Neural cell (in vitro differentiated cells): ENCODE data around the gene PAN3. TPM values are rescaled to one million over a fixed set of nuclear protein-coding genes. Genes with fewer than 3 reads are reported as not detected.

Source experiments
- H2AFZ ChIP-seq: fragments of 200-600, 300-800 bp; sonication (generic), shearing (Covaris generic); 2 replicates; pipeline ENCODE4 v1.6.0; 2014; ENCODE audit warnings: low read depth, mild to moderate bottlenecking, antibody characterized with exemption, low read length, moderate library complexity
- H3F3A ChIP-seq: fragments of 200-600 bp; shearing (Covaris generic); 2 replicates; pipeline ENCODE4 v1.6.1; 2016; ENCODE audit warnings: mild to moderate bottlenecking, moderate library complexity, mixed read lengths, antibody characterized with exemption, low read length; ENCODE audit not compliant: insufficient read depth, poor library complexity, severe bottlenecking
- H3K27ac ChIP-seq: fragments of 200-600, 300-800 bp; sonication (generic), shearing (Covaris generic); 2 replicates; pipeline ENCODE4 v1.5.1; 2014; ENCODE audit warnings: mild to moderate bottlenecking, low read length, moderate library complexity
- H3K27me3 ChIP-seq: fragments of 300-800, 200-600 bp; sonication (generic), shearing (Covaris generic); 2 replicates; pipeline ENCODE4 v1.6.0; 2014; ENCODE audit warnings: mild to moderate bottlenecking, low read depth, low read length, moderate library complexity; ENCODE audit not compliant: insufficient read depth
- H3K36me3 ChIP-seq: fragments of 300-800, 200-600 bp; sonication (generic), shearing (Covaris generic); 2 replicates; pipeline ENCODE4 v1.5.1; 2014; ENCODE audit warnings: mild to moderate bottlenecking, antibody characterized with exemption, low read length, moderate library complexity; ENCODE audit not compliant: insufficient read depth
- H3K4me2 ChIP-seq: fragments of 300-800, 200-600 bp; sonication (generic), shearing (Covaris generic); 2 replicates; pipeline ENCODE4 v1.6.0; 2014; ENCODE audit warnings: mild to moderate bottlenecking, low read length
- H3K4me3 ChIP-seq: fragments of 300-800, 200-600 bp; sonication (generic), shearing (Covaris generic); 2 replicates; pipeline ENCODE4 v1.5.1; 2014; ENCODE audit warnings: mild to moderate bottlenecking, low read length, moderate library complexity
- H3K79me2 ChIP-seq: fragments of 200-600 bp; shearing (Covaris generic); replicated peaks from 2 replicates; pipeline ENCODE4 v1.6.0; 2014; ENCODE audit warnings: mild to moderate bottlenecking, low read length, moderate library complexity; ENCODE audit not compliant: insufficient read depth
- H3K9ac ChIP-seq: fragments of 300-800, 200-600 bp; sonication (generic), shearing (Covaris generic); 2 replicates; pipeline ENCODE4 v1.6.1; 2016; ENCODE audit warnings: mild to moderate bottlenecking, low read length, mixed read lengths
- H3K9me2 ChIP-seq: fragments of 200-600 bp; shearing (Covaris generic); 2 replicates; pipeline ENCODE4 v1.6.1; 2016; ENCODE audit warnings: mild to moderate bottlenecking, low read length, mixed read lengths; ENCODE audit not compliant: insufficient read depth
- H3K9me3 ChIP-seq: fragments of 200-600, 300-800 bp; sonication (generic), shearing (Covaris generic); 2 replicates; pipeline ENCODE4 v1.6.1; 2016; ENCODE audit warnings: mild to moderate bottlenecking, mixed run types, low read length, moderate library complexity, mixed read lengths
- H4K20me1 ChIP-seq: fragments of 200-600 bp; shearing (Covaris generic); 2 replicates; pipeline ENCODE4 v1.6.1; 2016; ENCODE audit warnings: mild to moderate bottlenecking, mixed run types; ENCODE audit not compliant: insufficient read depth
- CTCF ChIP-seq: fragments of 450-650 bp; IDR thresholded peaks from 2 replicates; pipeline ENCODE4 v1.5.1; 2014; ENCODE audit warnings: antibody characterized with exemption, mild to moderate bottlenecking, moderate library complexity; ENCODE audit not compliant: poor library complexity, severe bottlenecking
- EP300 ChIP-seq: fragments of 450-650 bp; conservative IDR thresholded peaks from 2 replicates; pipeline ENCODE4 v1.6.1; 2014; ENCODE audit warnings: antibody characterized with exemption, mild to moderate bottlenecking, moderate library complexity; ENCODE audit not compliant: poor library complexity, severe bottlenecking
- EZH2 ChIP-seq: fragments of 200-600, 300-800 bp; shearing (Covaris generic), sonication (generic); IDR thresholded peaks from 2 replicates; pipeline ENCODE4 v1.6.1; 2014; ENCODE audit warnings: antibody characterized with exemption, low read length, borderline replicate concordance, mild to moderate bottlenecking; ENCODE audit not compliant: insufficient read depth, poor library complexity, severe bottlenecking
- MXI1 ChIP-seq: fragments of 450-650 bp; conservative IDR thresholded peaks from 2 replicates; pipeline ENCODE4 v1.6.1; 2014; ENCODE audit warnings: antibody characterized with exemption, mild to moderate bottlenecking; ENCODE audit not compliant: poor library complexity, severe bottlenecking
- POLR2AphosphoS5 ChIP-seq: IDR thresholded peaks from 2 replicates; pipeline ENCODE4 v1.6.1; 2012
- RAD21 ChIP-seq: fragments of 450-650 bp; conservative IDR thresholded peaks from 2 replicates; pipeline ENCODE4 v1.6.1; 2014; ENCODE audit warnings: antibody characterized with exemption, mild to moderate bottlenecking, moderate library complexity
- REST ChIP-seq: IDR thresholded peaks from 2 replicates; pipeline ENCODE4 v1.6.1; 2012; ENCODE audit warnings: borderline replicate concordance
- SMC3 ChIP-seq: fragments of 450-650 bp; conservative IDR thresholded peaks from 2 replicates; pipeline ENCODE4 v1.6.1; 2014; ENCODE audit warnings: antibody characterized with exemption, mild to moderate bottlenecking, moderate library complexity; ENCODE audit not compliant: poor library complexity
- TAF1 ChIP-seq: IDR thresholded peaks from 2 replicates; pipeline ENCODE4 v1.6.1; 2012; ENCODE audit warnings: low read depth
- polyA plus RNA-seq: library from polyadenylated mRNA; depleted of rRNA; stranded (reverse); fragments of >200 nt; gene quantifications from 2 replicates; pipeline ENCODE4 v1.2.3, GENCODE V29; 2014

The PAN3 gene
- polyA plus RNA-seq, 1 donor from 2014 or later = 44.0 TPM

GRCh38 chr13:28163587-28163986 lies 25.2 kb downstream of the PAN3 start:
- no peak for TF ChIP-seq TAF1
- no peak for TF ChIP-seq POLR2AphosphoS5
- TF ChIP-seq MXI1 = no peak
- no peak for TF ChIP-seq REST
- TF ChIP-seq RAD21 = no peak
- no peak for TF ChIP-seq EZH2
- no peak for TF ChIP-seq CTCF
- no peak for TF ChIP-seq SMC3
- TF ChIP-seq EP300 = no peak
- peaks cover 68% of the 10 kb centered on the region for H3K79me2 ChIP-seq

GRCh38 chr13:28166257-28166656 lies 27.9 kb downstream of the PAN3 start:
- Histone ChIP-seq H3K4me3 (no peak overlapping the region), H3K9ac (no peak overlapping the region), H3K27me3 (no peaks in the 10 kb centered on the region), H2AFZ (no peak overlapping the region), H3F3A (no peaks in the 10 kb centered on the region), H3K27ac (no peak overlapping the region), H3K79me2 (peaks cover 51% of the 10 kb centered on the region), H3K9me3 (no peaks in the 10 kb centered on the region), H3K4me2 (no peak overlapping the region), H4K20me1 (no peaks in the 10 kb centered on the region), H3K9me2 (no peaks in the 10 kb centered on the region), H3K36me3 (no peaks in the 10 kb centered on the region)
- TF ChIP-seq TAF1 (no peak), POLR2AphosphoS5 (no peak), REST (no peak), CTCF (no peak), EZH2 (no peak)

More at GRCh38 chr13:28163587-28163986, 25.2 kb downstream of the PAN3 start:
- Histone ChIP-seq H3K4me3 (no peak overlapping the region), H2AFZ (no peak overlapping the region), H3K27ac (no peak overlapping the region), H3K36me3 (no peaks in the 10 kb centered on the region), H4K20me1 (no peaks in the 10 kb centered on the region), H3K9me3 (no peaks in the 10 kb centered on the region), H3K27me3 (no peaks in the 10 kb centered on the region), H3K9me2 (no peaks in the 10 kb centered on the region), H3K9ac (no peak overlapping the region), H3F3A (no peaks in the 10 kb centered on the region), H3K4me2 (no peak overlapping the region)
